Naive thymus-derived CD4-positive, alpha-beta T cell (primary cell): ENCODE measurements around the gene FSD1. TPM values are rescaled to one million over a fixed set of nuclear protein-coding genes. Genes with fewer than 3 reads are reported as not detected.

ENCODE experiments used
- ATAC-seq: fragments of 150-1000 bp; cut with Tn5 transposase; 2 replicates; pipeline ENCODE4 v1.10.0; 2021; ENCODE audit warnings: mild to moderate bottlenecking, moderate library complexity
- CTCF ChIA-PET: fragments of 350-600 bp; sonication (Branson Sonifier 250); formaldehyde crosslinking; loops from one replicate; lab custom pipeline; 2021; ENCODE audit warnings: antibody characterized with exemption; lab: Charles Lee
- POLR2A ChIA-PET: fragments of 350-600 bp; sonication (Branson Sonifier 250); formaldehyde crosslinking; loops from one replicate; lab custom pipeline; 2021; ENCODE audit warnings: antibody characterized with exemption, inconsistent platforms; lab: Charles Lee
- DNase-seq, 9 donors: peaks; one replicate each; pipeline versions ENCODE4 v3.0.0 to v3.0.0-alpha.2; 2020 to 2022; ENCODE audit warnings: mixed read lengths in 1 of 9
- H3K27ac ChIP-seq: one replicate; pipeline ENCODE4 v1.7.0; 2013; ENCODE audit warnings: mild to moderate bottlenecking, low read depth, low read length, moderate library complexity
- H3K27me3 ChIP-seq, 2 donors: one replicate each; pipeline ENCODE4 v1.7.0; 2013; ENCODE audit warnings: low read length in 2 of 2, mild to moderate bottlenecking in 2 of 2, moderate library complexity in 2 of 2; ENCODE audit not compliant: control insufficient read depth in 2 of 2, insufficient read depth in 2 of 2
- H3K36me3 ChIP-seq, 3 experiments: 1 replicate in 2 of 3; 2 replicates in 1 of 3; pipeline ENCODE4 v1.7.0; 2013; ENCODE audit warnings: low read length in 3 of 3, mild to moderate bottlenecking in 3 of 3, moderate library complexity in 1 of 3; ENCODE audit not compliant: insufficient read depth in 3 of 3, control insufficient read depth in 2 of 3
- H3K4me1 ChIP-seq, 2 donors: one replicate each; pipeline ENCODE4 v1.7.0; 2013; ENCODE audit warnings: low read length in 2 of 2, mild to moderate bottlenecking in 2 of 2, moderate library complexity in 1 of 2; ENCODE audit not compliant: control insufficient read depth in 2 of 2, insufficient read depth in 2 of 2
- H3K4me3 ChIP-seq: 2 replicates; pipeline ENCODE4 v1.7.0; 2013; ENCODE audit warnings: mild to moderate bottlenecking, low read length
- H3K9me3 ChIP-seq, 3 experiments: 1 replicate in 2 of 3; 2 replicates in 1 of 3; pipeline ENCODE4 v1.7.0; 2013; ENCODE audit warnings: low read length in 3 of 3; ENCODE audit not compliant: control insufficient read depth in 2 of 3
- H3K27ac Mint-ChIP-seq, 9 donors: one replicate each; pipeline ENCODE4 v1.8.0; 2020 to 2022; ENCODE audit warnings: mixed read lengths in 9 of 9, mild to moderate bottlenecking in 8 of 9, moderate library complexity in 5 of 9, inconsistent platforms in 2 of 9
- H3K27me3 Mint-ChIP-seq, 5 donors: one replicate each; pipeline ENCODE4 v1.8.0; 2021 to 2022; ENCODE audit warnings: mixed read lengths in 5 of 5, mild to moderate bottlenecking in 1 of 5
- H3K36me3 Mint-ChIP-seq, 5 donors: one replicate each; pipeline ENCODE4 v1.8.0; 2020 to 2022; ENCODE audit warnings: mixed read lengths in 5 of 5, mild to moderate bottlenecking in 3 of 5, inconsistent platforms in 1 of 5
- H3K4me1 Mint-ChIP-seq, 7 donors: one replicate each; pipeline ENCODE4 v1.8.0; 2020 to 2022; ENCODE audit warnings: mixed read lengths in 7 of 7, mild to moderate bottlenecking in 3 of 7, inconsistent platforms in 1 of 7
- H3K4me3 Mint-ChIP-seq, 10 donors: one replicate each; pipeline ENCODE4 v1.8.0; 2020 to 2022; ENCODE audit warnings: mild to moderate bottlenecking in 10 of 10, mixed read lengths in 10 of 10, moderate library complexity in 6 of 10, inconsistent platforms in 2 of 10
- H3K9me3 Mint-ChIP-seq, 11 donors: one replicate each; pipeline ENCODE4 v1.8.0; 2020 to 2022; ENCODE audit warnings: mixed read lengths in 11 of 11, mild to moderate bottlenecking in 4 of 11, inconsistent platforms in 1 of 11, moderate library complexity in 1 of 11
- intact Hi-C, 2 donors: fragments of 100-400 bp; cut with micrococcal nuclease; formaldehyde crosslinking; loops; one replicate each; pipeline ENCODE4 v1.15.1; 2023
- polyA plus RNA-seq, 2 donors: library from polyadenylated mRNA; unstranded; fragments of 300-500 nt; fragmentation: Illumina TruSeq; gene quantifications; one replicate each; pipeline ENCODE4 v1.2.3, GENCODE V29; 2021
- total RNA-seq, 6 experiments: library from RNA in 5 of 6; stranded (reverse) in 5 of 6; gene quantifications; 1 replicate in 5 of 6; 2 replicates in 1 of 6; pipeline ENCODE4 v1.2.3 and lab custom pipeline; 2021 to 2026

The FSD1 gene
- total and polyA plus RNA-seq, 7 experiments from 2014 or later, result 0.95 to 18.9 (median 2.3) TPM

GRCh38 chr19:4294389-4294788 lies 10.0 kb upstream of the FSD1 start:
- intact Hi-C loops, result no loop called here
- H3K9me3 Mint-ChIP-seq, result peaks cover 0 to 1% (median 0%) of the 10 kb centered on the region in 11 donors
- peaks cover 2 to 28% (median 6%) of the 10 kb centered on the region in 7 donors for H3K4me1 Mint-ChIP-seq
- Histone ChIP-seq H3K36me3 (peaks cover 0 to 46% (median 0%) of the 10 kb centered on the region in 3 experiments), H3K9me3 (no peaks in the 10 kb centered on the region), H3K27ac (no peak overlapping the region), H3K27me3 (no peaks in the 10 kb centered on the region), H3K4me1 (no peaks in the 10 kb centered on the region), H3K4me3 (no peak overlapping the region)
- H3K36me3 Mint-ChIP-seq, result peaks cover 0 to 12% (median 2%) of the 10 kb centered on the region in 5 donors
- CTCF ChIA-PET, result interaction anchor here (1.5 kb wide), 1 partner anchor 26 kb away, joined by 3 read pairs; no protein-coding TSS in a partner anchor
- no peaks in the 10 kb centered on the region for H3K27me3 Mint-ChIP-seq
- no peak overlapping the region for H3K4me3 Mint-ChIP-seq
- no peak for ATAC-seq
- DNase-seq, result no peak
- POLR2A ChIA-PET, result no interaction called here
- no peak overlapping the region for H3K27ac Mint-ChIP-seq

GRCh38 chr19:4295972-4296771 lies 8.2 kb upstream of the FSD1 start:
- ChIA-PET CTCF (interaction anchor here (1.1 kb wide), 1 partner anchor 21 kb away, joined by 4 read pairs; no protein-coding TSS in a partner anchor), POLR2A (interaction anchor here (0.6 to 1.6 kb wide), 4 partner anchors 18 to 126 kb away, joined by 3 to 7 read pairs (median 4); partner anchors contain the start of genes MPND and YJU2)
- H3K9me3 ChIP-seq, result no peaks in the 10 kb centered on the region
- no peak overlapping the region for H3K27ac ChIP-seq
- H3K36me3 Mint-ChIP-seq, result peaks cover 0 to 16% (median under 1%) of the 10 kb centered on the region in 5 donors
- H3K4me3 Mint-ChIP-seq, result no peak overlapping the region
- H3K4me1 Mint-ChIP-seq, result peaks cover 7 to 39% (median 14%) of the 10 kb centered on the region in 7 donors
- H3K9me3 Mint-ChIP-seq, result peaks cover 0 to 1% (median 0%) of the 10 kb centered on the region in 11 donors
- peaks cover 0 to 46% (median 0%) of the 10 kb centered on the region in 3 experiments for H3K36me3 ChIP-seq
- ATAC-seq (peak; percentile 29), DNase-seq (no peak)
- no peaks in the 10 kb centered on the region for H3K27me3 Mint-ChIP-seq
- no peaks in the 10 kb centered on the region for H3K27me3 ChIP-seq
- H3K4me1 ChIP-seq, result peaks cover 0 to 9% of the 10 kb centered on the region in 2 donors
- H3K27ac Mint-ChIP-seq, result peak overlapping the region in 2 of 9 donors; percentile 36 to 53
- H3K4me3 ChIP-seq, result no peak overlapping the region
- intact Hi-C loops, result no loop called here

DNA sequence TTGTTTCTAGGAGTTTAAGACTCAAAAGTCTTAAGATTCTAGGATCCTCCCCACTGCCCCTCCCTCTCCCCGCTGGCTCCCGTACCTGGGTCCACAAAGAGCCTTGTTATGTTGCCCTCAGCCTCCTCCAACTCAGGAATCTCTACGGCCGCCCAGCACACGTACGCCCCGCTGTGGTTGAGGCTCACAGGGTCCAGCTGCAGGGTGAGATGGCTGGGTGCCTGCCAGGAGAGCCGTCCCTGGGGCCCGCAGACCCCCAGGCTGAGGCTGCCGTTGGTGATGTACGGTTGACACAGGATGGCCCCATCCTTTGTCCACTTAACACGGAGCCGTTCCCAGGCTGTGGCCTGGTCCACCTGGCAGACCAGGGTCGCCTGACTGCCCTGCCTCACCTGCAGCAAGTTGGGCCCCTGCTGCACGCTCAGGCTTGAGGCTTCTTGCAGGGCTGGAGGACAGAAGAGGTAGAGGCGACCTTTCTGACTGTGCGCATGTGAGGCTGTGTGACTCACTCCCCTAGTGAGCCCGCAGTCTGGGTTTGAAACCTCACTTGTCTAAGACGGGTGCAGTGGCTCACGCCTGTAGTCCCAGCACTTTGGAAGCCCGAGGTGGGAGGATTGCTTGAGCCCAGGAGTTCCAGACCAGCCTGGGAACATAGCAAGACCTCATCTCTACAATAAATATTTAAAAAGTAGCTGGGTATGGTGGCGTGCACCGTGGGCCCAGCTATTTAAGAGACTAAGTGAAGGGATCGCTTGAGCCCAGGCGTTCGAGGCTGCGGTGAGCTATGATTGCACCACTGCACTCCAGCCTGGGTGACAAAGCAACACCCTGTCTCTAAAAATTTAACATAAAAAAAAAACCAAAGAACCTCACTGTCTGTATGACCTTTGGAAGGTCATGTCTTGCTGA lies 6.2 kb upstream of the FSD1 start:
- H3K27me3 Mint-ChIP-seq, result no peaks in the 10 kb centered on the region
- Histone ChIP-seq H3K27me3 (no peaks in the 10 kb centered on the region), H3K9me3 (no peaks in the 10 kb centered on the region), H3K36me3 (peaks cover 0 to 39% (median 0%) of the 10 kb centered on the region in 3 experiments), H3K4me1 (peaks cover 0 to 15% of the 10 kb centered on the region in 2 donors), H3K27ac (no peak overlapping the region), H3K4me3 (no peak overlapping the region)
- H3K36me3 Mint-ChIP-seq, result peaks cover 0 to 16% (median 0%) of the 10 kb centered on the region in 5 donors
- DNase-seq (no peak), ATAC-seq (no peak)
- ChIA-PET CTCF (interaction anchor here (0.6 kb wide), 1 partner anchor 48 kb away, joined by 3 read pairs; no protein-coding TSS in a partner anchor), POLR2A (interaction anchor here (0.5 kb wide), 1 partner anchor 28 kb away, joined by 3 read pairs; no protein-coding TSS in a partner anchor)
- peaks cover 13 to 57% (median 29%) of the 10 kb centered on the region in 7 donors for H3K4me1 Mint-ChIP-seq
- intact Hi-C loops, result no loop called here
- peak overlapping the region in 8 of 9 donors; percentile 29 to 92 (median 79) for H3K27ac Mint-ChIP-seq
- H3K4me3 Mint-ChIP-seq, result peak overlapping the region in 6 of 10 donors; percentile 25 to 59 (median 38)
- peaks cover 0 to 1% (median 0%) of the 10 kb centered on the region in 11 donors for H3K9me3 Mint-ChIP-seq

DNA sequence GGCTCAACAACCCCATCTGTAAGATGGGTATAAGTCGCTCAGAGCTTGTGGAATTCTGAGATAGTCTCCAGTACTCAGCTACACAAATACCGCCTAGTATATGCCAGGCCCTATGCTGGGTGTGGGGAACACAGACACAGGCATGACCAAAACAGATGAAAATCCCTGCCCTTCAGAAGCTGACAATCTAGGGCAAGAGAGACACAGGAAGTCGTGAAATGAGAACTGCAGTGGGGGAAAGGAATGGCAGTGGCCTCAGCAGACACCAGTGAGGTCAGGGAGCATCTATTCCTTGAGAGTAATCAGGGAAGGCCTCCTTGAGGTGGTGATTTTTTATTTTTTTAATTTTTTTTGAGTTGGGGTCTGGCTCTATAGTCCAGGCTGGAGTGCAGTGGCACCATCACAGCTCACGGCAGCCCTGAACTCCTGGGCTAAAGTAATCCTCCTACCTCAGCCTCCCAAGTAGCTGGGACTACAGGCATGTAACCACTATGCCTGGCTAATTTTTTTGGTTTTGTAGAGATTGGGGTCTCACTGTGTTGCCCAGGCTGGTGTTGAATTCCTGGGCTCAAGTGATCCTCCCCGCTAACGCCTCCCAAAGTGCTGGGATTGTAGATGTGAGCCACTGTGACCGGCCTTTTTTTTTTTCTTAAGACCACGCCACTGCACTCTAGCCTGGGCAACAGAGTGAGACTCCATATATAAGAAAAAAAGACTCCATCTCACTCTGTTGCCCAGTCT lies 5.4 kb upstream of the FSD1 start:
- H3K9me3 Mint-ChIP-seq, result peaks cover 0 to 1% (median 0%) of the 10 kb centered on the region in 11 donors
- peaks cover 0 to 16% (median 0%) of the 10 kb centered on the region in 5 donors for H3K36me3 Mint-ChIP-seq
- no peaks in the 10 kb centered on the region for H3K9me3 ChIP-seq
- no peak overlapping the region for H3K27ac ChIP-seq
- intact Hi-C loops, result no loop called here
- peaks cover 0 to 34% (median 0%) of the 10 kb centered on the region in 3 experiments for H3K36me3 ChIP-seq
- POLR2A ChIA-PET, result interaction anchor here (0.5 to 1.3 kb wide), 3 partner anchors 29 to 43 kb away, joined by 3 to 4 read pairs (median 3); no protein-coding TSS in a partner anchor
- H3K4me3 Mint-ChIP-seq, result peak overlapping the region in 9 of 10 donors; percentile 25 to 59 (median 44)
- peaks cover under 1 to 23% of the 10 kb centered on the region in 2 donors for H3K4me1 ChIP-seq
- peaks cover 13 to 62% (median 34%) of the 10 kb centered on the region in 7 donors for H3K4me1 Mint-ChIP-seq
- no peaks in the 10 kb centered on the region for H3K27me3 ChIP-seq
- ATAC-seq, result no peak
- CTCF ChIA-PET, result interaction anchor here (0.6 kb wide), 1 partner anchor 47 kb away, joined by 3 read pairs; no protein-coding TSS in a partner anchor
- DNase-seq, result no peak
- no peaks in the 10 kb centered on the region for H3K27me3 Mint-ChIP-seq
- no peak overlapping the region for H3K4me3 ChIP-seq
- peak overlapping the region; percentile 29 to 92 (median 76) for H3K27ac Mint-ChIP-seq

DNA sequence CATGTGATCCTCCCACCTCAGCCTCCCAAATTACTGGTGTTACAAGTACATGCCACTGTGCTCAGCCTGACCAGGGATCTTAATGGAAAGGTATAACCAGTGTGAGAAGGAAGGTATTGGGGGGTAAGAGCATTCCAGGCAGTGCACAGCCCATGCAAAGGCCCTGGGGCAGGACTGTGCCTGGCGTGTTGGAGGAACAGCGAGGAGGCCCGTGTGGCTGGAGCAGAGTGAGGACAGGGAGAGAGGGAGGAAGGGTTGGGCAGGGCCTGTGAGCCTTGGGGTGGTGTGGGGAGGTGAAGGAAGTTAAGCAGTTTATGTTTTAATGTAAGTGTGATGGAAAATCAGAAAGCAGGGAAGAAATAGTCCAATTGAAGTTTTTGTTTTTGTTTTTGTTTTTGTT lies 3.8 kb upstream of the FSD1 start:
- intact Hi-C loops, result loop anchor here (5.0 kb wide), 2 partner anchors 33 to 42 kb away; partner anchors contain the start of gene MPND (in 1 of the 2)
- H3K27ac Mint-ChIP-seq, result peak overlapping the region; percentile 73 to 96 (median 92)
- ChIA-PET POLR2A (interaction anchor here (0.9 to 1.3 kb wide), 2 partner anchors 42 to 43 kb away, joined by 3 to 4 read pairs; partner anchors contain the start of gene MPND), CTCF (interaction anchor here (0.6 to 1.0 kb wide), 2 partner anchors 34 to 53 kb away, joined by 3 read pairs; no protein-coding TSS in a partner anchor)
- H3K36me3 Mint-ChIP-seq, result peaks cover 0 to 10% (median 0%) of the 10 kb centered on the region in 5 donors
- H3K9me3 Mint-ChIP-seq, result no peaks in the 10 kb centered on the region
- no peak overlapping the region for H3K4me3 ChIP-seq
- DNase-seq (peak in 1 of 9 donors; percentile 6), ATAC-seq (no peak)
- no peaks in the 10 kb centered on the region for H3K27me3 Mint-ChIP-seq
- no peak overlapping the region for H3K27ac ChIP-seq
- H3K4me3 Mint-ChIP-seq, result peak overlapping the region; percentile 51 to 98 (median 90)
- peaks cover 4 to 28% of the 10 kb centered on the region in 2 donors for H3K4me1 ChIP-seq
- H3K36me3 ChIP-seq, result peaks cover 0 to 22% (median 0%) of the 10 kb centered on the region in 3 experiments
- no peaks in the 10 kb centered on the region for H3K27me3 ChIP-seq
- no peaks in the 10 kb centered on the region for H3K9me3 ChIP-seq
- peaks cover 13 to 71% (median 41%) of the 10 kb centered on the region in 7 donors for H3K4me1 Mint-ChIP-seq
